Activated naive CD4-positive, alpha-beta T cell treated with anti-CD3 and anti-CD28 coated beads, Interleukin-2, amount 10 ng/mL, durations not matched to agents 7 days and 5 days (primary cell): ENCODE data around the gene ARPC1B.
"Not testable (repeated sequence)": the region's sequence is repeated elsewhere in the genome, so short reads cannot be mapped to it uniquely, and the experiment has no call there.

ENCODE experiments used
- CTCF ChIA-PET: fragments of 350-600 bp; sonication (Branson Sonifier 250); formaldehyde crosslinking; loops from one replicate; lab custom pipeline; 2021; ENCODE audit warnings: antibody characterized with exemption; lab: Charles Lee
- DNase-seq: peaks from one replicate; pipeline ENCODE4 v3.0.0-alpha.2; 2020
- H3K27ac Mint-ChIP-seq: one replicate; pipeline ENCODE4 v1.8.0; 2021; ENCODE audit warnings: mild to moderate bottlenecking, moderate library complexity, mixed read lengths
- H3K27me3 Mint-ChIP-seq: one replicate; pipeline ENCODE4 v1.8.0; 2021; ENCODE audit warnings: mild to moderate bottlenecking, mixed read lengths
- H3K36me3 Mint-ChIP-seq: one replicate; pipeline ENCODE4 v1.8.0; 2021; ENCODE audit warnings: mixed read lengths
- H3K4me1 Mint-ChIP-seq: one replicate; pipeline ENCODE4 v1.8.0; 2021; ENCODE audit warnings: mixed read lengths
- H3K4me3 Mint-ChIP-seq: one replicate; pipeline ENCODE4 v1.8.0; 2021; ENCODE audit warnings: mild to moderate bottlenecking, moderate library complexity, mixed read lengths
- H3K9me3 Mint-ChIP-seq: one replicate; pipeline ENCODE4 v1.8.0; 2021; ENCODE audit warnings: mixed read lengths

The ARPC1B gene

GRCh38 chr7:99374111-99375064, at the start of gene ARPC1B:
Gene ARPC1B, plus strand, starts transcription at chr7:99374730. Its CDS starts 10,985 bp downstream, at chr7:99385715.
- Mint-ChIP-seq H3K4me1 (peaks cover 54% of the 10 kb centered on the region), H3K27ac (peak within 1 kb of the TSS; percentile 79)

GRCh38 chr7:99325001-99325493, 49.5 kb upstream of the ARPC1B start:
- Mint-ChIP-seq H3K27ac (peak overlapping the region; percentile 39), H3K4me3 (peak overlapping the region; percentile 77), H3K36me3 (peaks cover 3% of the 10 kb centered on the region), H3K4me1 (peaks cover 33% of the 10 kb centered on the region), H3K27me3 (peaks cover 12% of the 10 kb centered on the region), H3K9me3 (no peaks in the 10 kb centered on the region)
- no peak for DNase-seq
- CTCF ChIA-PET, result interaction anchor here (1.2 to 4.3 kb wide), 2 partner anchors 11 to 15 kb away, joined by 3 to 17 read pairs; no protein-coding TSS in a partner anchor

More at GRCh38 chr7:99374111-99375064, at the start of gene ARPC1B:
- no peaks in the 10 kb centered on the region for H3K27me3 Mint-ChIP-seq
- CTCF ChIA-PET, result interaction anchor here (0.6 kb wide), 1 partner anchor 1358 kb away, joined by 3 read pairs; no protein-coding TSS in a partner anchor
- DNase-seq, result peak; percentile 89
- H3K4me3 Mint-ChIP-seq, result peak within 1 kb of the TSS; percentile 74
- no peaks in the 10 kb centered on the region for H3K9me3 Mint-ChIP-seq
- peaks cover 9% of the 10 kb centered on the region for H3K36me3 Mint-ChIP-seq

- Mint-ChIP-seq H3K27ac (peak within 1 kb of the TSS; percentile 39), H3K9me3 (no peaks in the 10 kb centered on the region), H3K4me3 (peak within 1 kb of the TSS; percentile 77), H3K36me3 (peaks cover 6% of the 10 kb centered on the region), H3K27me3 (peaks cover 8% of the 10 kb centered on the region), H3K4me1 (peaks cover 41% of the 10 kb centered on the region)
- CTCF ChIA-PET, result interaction anchor here (4.3 kb wide), 1 partner anchor 12 kb away, joined by 17 read pairs; no protein-coding TSS in a partner anchor
- DNase-seq, result peak; percentile 91
Measured at GRCh38 chr7:99325592-99326407, 48.7 kb upstream of the ARPC1B start, which contains the start of gene ARPC1A. Gene ARPC1A, plus strand, starts transcription at chr7:99325898. Its CDS starts 7,456 bp downstream, at chr7:99333354.

- H3K4me1 Mint-ChIP-seq, result peaks cover 47% of the 10 kb centered on the region
- H3K27ac Mint-ChIP-seq, result peak overlapping the region; percentile 39
- no peak for DNase-seq
- CTCF ChIA-PET, result interaction anchor here (4.3 kb wide), 1 partner anchor 12 kb away, joined by 17 read pairs; no protein-coding TSS in a partner anchor
- no peaks in the 10 kb centered on the region for H3K9me3 Mint-ChIP-seq
- peaks cover 4% of the 10 kb centered on the region for H3K27me3 Mint-ChIP-seq
- peak overlapping the region; percentile 77 for H3K4me3 Mint-ChIP-seq
- H3K36me3 Mint-ChIP-seq, result peaks cover 7% of the 10 kb centered on the region
Measured at GRCh38 chr7:99326408-99326782, 48.1 kb upstream of the ARPC1B start.

GRCh38 chr7:99330314-99330961, 44.1 kb upstream of the ARPC1B start:
- CTCF ChIA-PET, result interaction anchor here (0.7 to 1.2 kb wide), 2 partner anchors 20 to 1364 kb away, joined by 3 read pairs; partner anchors contain the start of gene GIGYF1
- Mint-ChIP-seq H3K36me3 (peaks cover 20% of the 10 kb centered on the region), H3K4me1 (peaks cover 55% of the 10 kb centered on the region), H3K27ac (peak overlapping the region; percentile 88)
- not testable (repeated sequence) for DNase-seq, H3K9me3 Mint-ChIP-seq, H3K27me3 Mint-ChIP-seq, H3K4me3 Mint-ChIP-seq

- Mint-ChIP-seq H3K4me3 (no peak overlapping the region), H3K36me3 (peaks cover 22% of the 10 kb centered on the region), H3K9me3 (no peaks in the 10 kb centered on the region), H3K27ac (peak overlapping the region; percentile 88), H3K27me3 (no peaks in the 10 kb centered on the region), H3K4me1 (peaks cover 55% of the 10 kb centered on the region)
- CTCF ChIA-PET, result interaction anchor here (1.2 kb wide), 1 partner anchor 21 kb away, joined by 3 read pairs; no protein-coding TSS in a partner anchor
- DNase-seq, result no peak
Measured at GRCh38 chr7:99331002-99331401, 43.5 kb upstream of the ARPC1B start.

GRCh38 chr7:99339595-99339994, 34.9 kb upstream of the ARPC1B start:
- Mint-ChIP-seq H3K4me3 (no peak overlapping the region), H3K36me3 (peaks cover 47% of the 10 kb centered on the region), H3K27ac (no peak overlapping the region), H3K4me1 (no peaks in the 10 kb centered on the region), H3K27me3 (no peaks in the 10 kb centered on the region), H3K9me3 (no peaks in the 10 kb centered on the region)
- no peak for DNase-seq
- CTCF ChIA-PET, result no interaction called here

GRCh38 chr7:99340659-99341058, 33.9 kb upstream of the ARPC1B start:
- CTCF ChIA-PET, result interaction anchor here (0.5 to 0.7 kb wide), 2 partner anchors 17 to 24 kb away, joined by 3 to 4 read pairs; no protein-coding TSS in a partner anchor
- Mint-ChIP-seq H3K4me3 (no peak overlapping the region), H3K27ac (no peak overlapping the region), H3K9me3 (no peaks in the 10 kb centered on the region), H3K4me1 (no peaks in the 10 kb centered on the region), H3K27me3 (no peaks in the 10 kb centered on the region), H3K36me3 (peaks cover 44% of the 10 kb centered on the region)
- no peak for DNase-seq

- Mint-ChIP-seq H3K4me3 (no peak overlapping the region), H3K9me3 (no peaks in the 10 kb centered on the region), H3K27me3 (no peaks in the 10 kb centered on the region), H3K36me3 (peaks cover 43% of the 10 kb centered on the region), H3K27ac (no peak overlapping the region), H3K4me1 (no peaks in the 10 kb centered on the region)
- DNase-seq, result no peak
- CTCF ChIA-PET, result no interaction called here
Measured at GRCh38 chr7:99344061-99344647, 30.4 kb upstream of the ARPC1B start.

- H3K27me3 Mint-ChIP-seq, H3K4me3 Mint-ChIP-seq, H3K4me1 Mint-ChIP-seq, DNase-seq, CTCF ChIA-PET, H3K9me3 Mint-ChIP-seq, H3K27ac Mint-ChIP-seq: not testable (repeated sequence)
- peaks cover 36% of the 10 kb centered on the region for H3K36me3 Mint-ChIP-seq
Measured at GRCh38 chr7:99350641-99351040, 23.9 kb upstream of the ARPC1B start.

GRCh38 chr7:99352247-99352646, 22.3 kb upstream of the ARPC1B start:
- CTCF ChIA-PET, result interaction anchor here (0.6 kb wide), 1 partner anchor 174 kb away, joined by 3 read pairs; no protein-coding TSS in a partner anchor
- DNase-seq, result no peak
- no peak overlapping the region for H3K27ac Mint-ChIP-seq
- H3K36me3 Mint-ChIP-seq, result peaks cover 41% of the 10 kb centered on the region
- H3K27me3 Mint-ChIP-seq, result no peaks in the 10 kb centered on the region
- no peak overlapping the region for H3K4me3 Mint-ChIP-seq
- H3K4me1 Mint-ChIP-seq, result no peaks in the 10 kb centered on the region
- H3K9me3 Mint-ChIP-seq, result no peaks in the 10 kb centered on the region

GRCh38 chr7:99355098-99355497, 19.4 kb upstream of the ARPC1B start:
- H3K9me3 Mint-ChIP-seq, result no peaks in the 10 kb centered on the region
- no peak for DNase-seq
- H3K27me3 Mint-ChIP-seq, result no peaks in the 10 kb centered on the region
- no peak overlapping the region for H3K27ac Mint-ChIP-seq
- H3K4me3 Mint-ChIP-seq, result no peak overlapping the region
- CTCF ChIA-PET, result interaction anchor here (0.7 kb wide), 1 partner anchor 10 kb away, joined by 3 read pairs; no protein-coding TSS in a partner anchor
- H3K36me3 Mint-ChIP-seq, result peaks cover 45% of the 10 kb centered on the region
- no peaks in the 10 kb centered on the region for H3K4me1 Mint-ChIP-seq
